Suppressor macrophage treated with lipopolysaccharide for 1 hour (primary cell): ENCODE measurements around the gene SPRY4.
"Not testable (repeated sequence)": the region's sequence is repeated elsewhere in the genome, so short reads cannot be mapped to it uniquely, and the experiment has no call there.

ENCODE experiments used
- DNase-seq, 3 donors: peaks; one replicate each; pipeline ENCODE4 v3.0.0-alpha.2; 2020 to 2022

The SPRY4 gene

GRCh38 chr5:142333749-142334148, 8.9 kb upstream of the SPRY4 start:
- DNase-seq: not testable (repeated sequence)

GRCh38 chr5:142330444-142330843, 5.6 kb upstream of the SPRY4 start:
- DNase-seq: no peak

GRCh38 chr5:142330026-142330425, 5.2 kb upstream of the SPRY4 start:
- no peak for DNase-seq

DNA sequence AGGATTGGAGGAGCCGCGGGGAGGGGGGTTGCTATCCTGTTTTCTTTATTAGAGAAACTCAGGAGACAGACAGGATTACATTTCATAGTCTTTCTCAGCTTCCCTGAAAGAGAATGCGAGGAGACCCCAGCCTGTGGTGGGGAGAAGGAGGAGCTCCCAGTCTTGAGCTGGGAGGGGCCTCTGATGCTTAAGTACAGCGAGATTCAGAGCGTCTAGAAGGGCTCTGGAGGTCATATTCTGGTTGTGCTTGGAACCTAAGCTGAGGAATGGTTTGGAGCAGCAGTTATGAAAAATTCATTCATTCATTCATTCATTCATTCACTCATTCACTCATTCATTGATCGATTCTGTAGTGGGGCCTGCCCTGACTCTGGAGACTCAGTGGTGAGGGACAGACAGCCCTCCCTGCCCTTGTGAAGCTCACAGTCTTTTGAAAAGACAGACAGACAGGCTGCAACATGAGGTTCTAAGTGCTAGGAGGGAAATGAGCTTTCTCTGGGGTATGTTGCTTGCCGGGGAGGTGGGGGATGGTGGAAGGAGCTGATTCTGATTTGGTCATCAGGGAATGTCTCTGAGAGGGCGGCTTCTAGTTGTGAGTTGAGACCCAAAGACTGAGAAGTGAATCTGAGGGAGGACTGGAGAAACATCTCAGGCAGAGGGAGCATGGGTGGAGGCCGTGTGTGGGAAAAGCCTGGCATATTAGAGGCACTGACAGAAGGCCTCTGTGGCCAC, 2.5 kb upstream of the SPRY4 start:
- no peak for DNase-seq

- no peak for DNase-seq
These were observed 1.7 kb upstream of the SPRY4 start for GRCh38 chr5:142326480-142326938.

DNA sequence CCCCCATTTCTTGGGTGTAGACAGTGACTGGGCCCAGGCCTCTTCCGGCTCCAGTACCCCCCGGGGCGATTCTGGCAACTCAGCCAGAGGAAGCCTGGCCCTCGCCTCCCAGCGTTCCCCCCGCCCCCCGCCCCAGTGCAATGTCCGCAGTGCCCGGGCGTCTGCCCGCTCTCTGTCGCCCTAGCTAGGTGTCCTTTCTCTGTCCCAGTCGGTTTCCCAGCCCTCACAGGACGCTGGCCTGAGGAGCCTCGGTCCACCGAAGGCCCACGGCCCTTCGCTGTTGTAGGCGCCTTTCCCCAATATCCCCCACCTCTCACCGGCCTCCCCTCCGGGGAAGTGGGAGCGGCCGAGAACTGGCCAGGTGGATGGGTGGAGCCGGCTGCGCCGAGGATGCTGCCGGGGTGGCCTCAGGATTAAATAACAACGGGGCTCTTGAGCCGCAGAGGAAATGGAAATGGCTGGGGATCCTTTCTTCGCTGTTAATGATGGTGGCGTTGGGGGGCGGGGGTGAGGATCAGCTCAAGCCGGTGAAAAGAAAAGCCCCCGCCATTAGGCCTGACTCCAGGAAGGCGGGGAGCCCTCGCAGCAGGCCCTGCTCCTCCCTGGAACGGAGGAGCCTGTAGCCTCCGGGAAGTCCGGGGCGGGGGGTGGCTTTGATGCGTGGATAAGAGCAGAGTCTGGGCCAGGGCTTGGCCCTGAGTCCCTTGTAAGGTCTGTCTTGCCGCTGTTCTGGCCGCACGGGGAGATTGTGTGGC, 1.1 kb upstream of the SPRY4 start:
- DNase-seq: no peak

GRCh38 chr5:142324136-142324870, 518 bp downstream of the SPRY4 start:
- peak; percentile 60 to 83 (median 61) for DNase-seq

DNA sequence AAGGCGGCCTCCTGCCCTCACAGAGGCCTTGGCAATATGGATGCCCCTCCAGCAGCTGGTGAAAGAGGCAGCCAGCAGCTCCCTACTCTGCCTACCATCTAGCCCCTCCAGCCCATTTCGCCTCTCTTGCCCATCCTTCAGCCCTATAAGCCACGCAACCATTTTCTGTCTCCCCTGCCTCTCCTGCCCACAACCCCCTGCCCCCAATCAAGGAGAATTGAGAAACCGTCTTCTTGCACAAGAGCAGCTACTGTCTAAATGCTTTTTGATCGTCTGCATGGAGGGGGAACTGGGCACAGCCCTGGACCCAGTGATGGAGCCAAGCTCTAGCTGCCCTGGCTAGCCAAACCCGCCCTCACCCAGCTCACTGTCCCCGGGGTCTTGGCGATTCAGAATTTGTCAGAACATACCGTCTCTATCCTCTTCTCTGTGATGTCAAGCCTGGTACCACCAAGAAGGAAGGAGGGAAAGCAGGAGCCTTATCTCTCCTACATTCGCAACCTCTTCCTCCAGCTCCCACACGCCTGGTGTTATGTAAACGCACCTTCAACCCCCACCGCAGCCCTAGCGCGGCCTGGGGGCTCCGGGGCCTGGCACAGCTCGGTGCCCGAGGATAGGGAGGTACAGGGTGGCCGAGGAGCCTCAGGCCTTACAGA, 1.2 kb downstream of the SPRY4 start:
- no peak for DNase-seq

GRCh38 chr5:142322747-142323479, 1.9 kb downstream of the SPRY4 start:
- DNase-seq: peak; percentile 40 to 44 (median 43)

DNA sequence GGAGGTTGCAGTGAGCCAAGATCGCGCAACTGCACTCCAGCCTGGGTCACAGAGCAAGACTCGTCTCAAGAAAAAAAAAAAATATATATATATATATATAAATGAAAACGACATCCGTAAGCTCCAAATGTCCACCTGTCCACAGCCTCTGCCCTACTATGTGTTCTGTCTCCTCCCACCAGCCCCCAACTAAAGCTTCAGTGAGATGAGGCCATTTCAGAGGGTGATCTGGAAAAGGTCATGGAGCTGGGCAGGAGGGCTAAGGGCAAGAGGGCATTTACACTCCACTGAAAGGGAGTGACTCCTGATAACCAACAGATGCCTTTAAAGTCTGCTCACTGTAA, 2.4 kb downstream of the SPRY4 start:
- no peak for DNase-seq

DNA sequence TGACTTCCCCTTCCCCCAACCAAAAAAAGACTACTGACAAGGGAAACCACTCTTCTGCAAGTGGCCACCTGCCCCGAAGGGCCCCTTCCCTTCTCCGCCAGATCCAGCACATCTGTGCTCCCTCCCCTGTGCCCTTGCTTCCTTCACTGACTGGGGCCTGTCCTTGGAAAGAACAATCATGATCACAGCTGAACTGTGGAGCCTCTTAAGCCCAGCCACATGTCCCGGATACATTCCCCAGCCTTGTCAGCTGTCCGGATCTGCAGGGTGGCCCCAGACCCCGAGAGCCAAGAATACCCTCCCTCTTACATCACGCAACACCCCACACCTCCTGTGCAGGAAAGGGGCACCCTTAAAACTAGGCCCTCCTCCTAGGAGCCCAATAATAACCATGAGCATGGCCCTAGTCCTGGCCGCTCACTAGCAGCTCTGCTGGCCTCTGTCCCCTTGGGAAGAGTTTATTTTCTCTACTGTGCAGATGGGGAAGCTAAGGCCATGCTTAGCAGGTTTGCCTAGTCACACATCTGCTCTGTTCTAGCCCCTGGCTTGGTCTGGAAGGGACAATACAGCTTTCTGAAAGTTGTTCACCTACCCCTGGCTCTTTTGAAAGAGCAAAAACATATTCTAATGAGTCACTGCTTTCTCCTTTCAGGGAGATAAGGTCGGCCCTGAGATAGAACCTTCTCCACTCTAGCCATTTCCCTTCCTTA, 3.8 kb downstream of the SPRY4 start:
- peak in 1 of 3 donors; percentile 8 for DNase-seq

- no peak for DNase-seq
These were observed 4.4 kb downstream of the SPRY4 start for GRCh38 chr5:142320430-142320738.

GRCh38 chr5:142319560-142320429, 5.0 kb downstream of the SPRY4 start:
- DNase-seq: peak in 1 of 3 donors; percentile 10

GRCh38 chr5:142319105-142319504, 5.7 kb downstream of the SPRY4 start:
- peak; percentile 33 to 51 (median 48) for DNase-seq

- DNase-seq: no peak
These were observed 7.1 kb downstream of the SPRY4 start for GRCh38 chr5:142317753-142318152.

DNA sequence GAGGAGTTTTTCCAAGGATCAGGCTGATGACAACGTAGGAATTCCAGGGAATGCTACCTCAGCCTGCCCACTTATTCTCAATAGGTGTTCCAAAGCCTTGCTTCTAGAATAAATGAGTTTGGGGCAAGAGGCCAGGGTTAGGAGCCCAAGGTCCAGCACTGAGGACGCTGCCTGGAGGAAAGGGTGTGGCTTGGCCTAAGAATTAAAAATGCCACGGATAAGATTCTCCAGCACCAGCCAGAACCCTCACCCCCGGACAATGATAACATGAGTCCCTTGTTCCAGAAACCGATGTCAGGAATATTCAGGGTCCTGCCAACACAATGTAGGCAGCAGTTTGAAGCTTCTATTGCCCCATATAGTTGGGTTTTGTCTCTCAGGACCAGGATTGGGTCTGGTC, 7.6 kb downstream of the SPRY4 start:
- DNase-seq: no peak

- DNase-seq: no peak
These were observed 8.1 kb downstream of the SPRY4 start for GRCh38 chr5:142316681-142317080.

GRCh38 chr5:142316051-142316450, 8.8 kb downstream of the SPRY4 start:
- no peak for DNase-seq

- peak; percentile 47 to 66 (median 56) for DNase-seq
These were observed 9.5 kb downstream of the SPRY4 start for GRCh38 chr5:142315096-142315900.

DNA sequence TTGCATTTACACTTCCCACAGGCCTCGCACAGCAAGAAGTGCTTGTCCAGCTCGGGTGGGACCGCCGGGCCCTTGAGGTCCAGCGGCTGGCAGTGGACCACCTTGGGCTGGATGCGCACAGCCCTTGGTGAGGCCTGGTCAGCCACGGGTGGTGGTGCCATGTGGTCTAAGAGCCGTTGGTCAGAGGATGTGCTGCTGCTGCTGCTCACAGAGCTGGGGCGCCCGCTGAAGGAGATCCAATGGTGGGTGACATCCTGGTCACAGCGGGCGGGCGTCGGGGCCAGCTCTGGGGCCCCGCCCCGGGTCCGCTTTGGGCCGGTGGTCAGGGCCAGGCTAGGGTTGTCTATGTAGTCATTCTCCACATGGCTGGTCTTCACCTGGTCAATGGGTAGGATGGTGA, 10.2 kb downstream of the SPRY4 start:
- DNase-seq: no peak
